Activated T-cell treated with anti-CD3 and anti-CD28 coated beads for 24 hours (primary cell): ENCODE measurements around the gene METTL26.

Experiments
- DNase-seq: peaks from one replicate; pipeline ENCODE4 v3.0.0-alpha.2; 2020; ENCODE audit warnings: low read depth

METTL26 gene

DNA sequence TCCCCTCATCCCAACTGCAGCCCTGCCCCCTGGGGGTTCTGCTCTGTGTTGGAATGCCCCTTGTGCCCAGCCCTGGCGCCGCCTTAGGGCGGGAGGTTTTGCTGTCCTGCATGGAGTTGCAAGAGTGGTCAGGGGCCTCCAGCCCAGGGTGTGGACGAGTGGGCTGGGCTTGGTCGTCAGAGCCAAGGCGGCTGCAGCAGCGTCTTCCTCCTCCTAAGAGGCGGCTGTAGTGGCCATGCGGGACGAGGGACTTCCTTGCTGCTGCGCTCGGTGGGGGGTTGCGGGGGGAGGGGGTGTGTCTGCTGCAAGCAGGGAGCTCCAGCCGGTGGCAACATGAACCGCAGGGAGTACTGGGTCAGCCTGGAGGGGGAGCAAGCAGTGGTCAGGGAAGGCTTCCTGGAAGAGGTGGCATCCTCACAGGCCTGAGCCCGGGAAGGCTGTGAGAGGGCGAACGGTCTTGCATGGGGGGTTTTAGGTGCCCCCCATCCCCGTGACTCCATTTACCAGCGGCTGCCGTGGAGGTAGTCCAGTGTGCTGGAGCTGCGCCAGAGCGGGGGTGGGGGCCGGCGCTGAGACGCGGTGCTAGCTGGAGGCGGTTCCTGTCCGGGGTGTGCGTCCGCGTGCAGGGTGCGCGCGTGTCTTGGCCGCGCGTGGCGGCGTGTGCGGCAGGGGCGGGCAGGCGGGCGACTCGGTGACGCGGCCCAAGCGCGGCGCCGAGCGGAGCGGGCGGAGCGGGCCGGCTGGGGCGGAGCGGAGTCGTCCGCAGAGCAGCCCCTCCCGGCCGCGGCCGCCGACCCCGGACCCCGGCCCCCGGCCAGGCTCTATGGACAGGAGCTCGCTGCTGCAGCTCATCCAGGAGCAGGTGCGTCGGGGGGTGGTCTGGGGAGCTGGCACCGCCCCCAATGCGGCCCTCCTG lies 39.1 kb upstream of the METTL26 start, which contains the start of gene RHBDL1:
Gene RHBDL1 (plus strand): TSS at position 704 of the 916 bp plus-strand sequence. CDS start 120 bp downstream, at position 824.
- no peak for DNase-seq

DNA sequence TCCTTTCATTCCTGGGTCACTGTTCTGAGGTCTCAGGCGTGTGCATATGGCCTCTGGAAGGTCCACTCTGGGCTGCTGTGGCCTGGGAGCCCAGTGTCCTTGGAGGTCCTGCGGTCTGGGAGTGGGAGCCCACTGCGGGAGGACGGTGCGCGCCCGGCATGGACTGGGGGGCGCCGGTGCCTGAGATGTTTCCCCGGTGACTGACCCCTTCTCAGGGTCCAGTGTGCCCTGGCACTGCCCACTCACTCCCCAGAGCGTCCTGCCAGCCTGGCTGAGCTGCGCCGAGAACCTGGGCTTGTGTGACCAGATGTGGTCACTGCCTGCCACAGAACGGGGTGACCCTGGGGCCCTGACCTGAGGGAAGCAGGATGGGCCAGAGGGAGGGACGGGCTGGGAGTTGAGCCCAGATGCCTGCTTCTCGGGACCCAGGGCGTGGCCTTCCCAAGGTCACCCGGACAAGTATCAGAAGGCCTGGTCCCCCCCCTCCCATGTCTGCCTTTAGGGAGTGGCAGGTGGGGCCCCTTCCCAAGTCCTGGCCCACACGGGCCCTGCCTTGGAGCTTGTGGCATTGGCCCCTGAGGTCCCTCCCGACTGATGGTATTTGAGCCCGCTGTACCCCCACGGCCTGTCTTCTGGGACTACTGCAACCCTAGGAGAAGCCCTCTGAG lies 38.2 kb upstream of the METTL26 start:
- no peak for DNase-seq

DNA sequence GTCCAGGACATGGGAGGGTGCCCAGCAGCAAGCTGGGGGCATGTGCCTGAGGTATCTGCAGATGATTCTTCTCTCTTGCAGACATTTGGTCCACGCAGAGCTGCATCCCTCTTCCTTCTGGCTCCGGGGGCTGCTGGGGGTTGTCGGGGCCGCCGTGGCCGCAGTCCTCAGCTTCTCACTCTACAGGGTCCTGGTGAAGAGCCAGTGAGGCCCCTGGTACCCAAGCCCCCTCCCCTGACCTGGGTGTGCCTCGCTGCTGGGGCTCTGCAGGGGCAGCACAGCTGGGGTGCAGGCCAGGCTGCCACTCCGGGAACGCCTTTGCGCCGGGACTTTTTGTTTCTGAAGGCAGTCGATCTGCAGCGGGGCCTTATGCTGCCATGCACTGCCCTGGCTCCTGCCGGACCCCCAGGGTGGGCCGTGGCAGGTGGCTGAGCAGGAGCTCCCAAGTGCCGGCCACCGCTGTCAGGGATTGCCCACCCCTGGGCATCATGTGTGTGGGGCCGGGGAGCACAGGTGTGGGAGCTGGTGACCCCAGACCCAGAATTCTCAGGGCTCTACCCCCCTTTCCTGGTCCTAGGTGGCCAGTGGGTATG lies 37.4 kb upstream of the METTL26 start:
- no peak for DNase-seq

DNA sequence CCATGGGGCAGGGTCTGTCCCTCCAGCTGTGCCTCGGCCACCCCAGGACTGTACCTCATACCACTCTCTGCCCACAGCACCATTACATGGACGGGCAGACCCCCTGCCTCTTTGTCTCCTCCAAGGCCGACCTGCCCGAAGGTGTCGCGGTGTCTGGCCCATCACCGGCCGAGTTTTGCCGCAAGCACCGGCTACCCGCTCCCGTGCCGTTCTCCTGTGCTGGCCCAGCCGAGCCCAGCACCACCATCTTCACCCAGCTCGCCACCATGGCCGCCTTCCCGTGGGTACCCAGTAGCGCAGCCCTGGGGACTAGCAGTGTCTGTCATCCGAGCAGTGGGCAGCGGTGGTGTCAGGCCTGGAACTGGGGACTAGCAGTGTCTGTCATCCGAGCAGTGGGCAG lies 36.7 kb upstream of the METTL26 start:
- DNase-seq = no peak

DNA sequence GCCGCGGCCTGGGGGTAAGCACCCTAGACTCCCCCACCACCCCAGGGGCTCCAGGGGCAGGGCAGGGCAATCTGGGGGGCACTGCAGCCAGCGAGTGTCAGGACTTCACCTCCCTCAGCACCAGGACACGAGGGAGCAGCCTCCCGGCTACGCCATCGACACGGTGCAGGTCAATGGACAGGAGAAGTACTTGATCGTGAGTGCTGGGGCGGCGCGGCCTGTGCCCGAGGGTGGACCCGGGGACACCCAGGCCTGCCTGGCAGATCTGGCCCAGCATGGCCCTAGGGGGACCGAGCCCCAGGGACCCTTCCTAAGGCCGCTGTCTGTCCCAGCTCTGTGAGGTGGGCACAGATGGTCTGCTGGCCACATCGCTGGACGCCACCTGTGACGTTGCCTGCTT lies 36.3 kb upstream of the METTL26 start:
- no peak for DNase-seq

DNA sequence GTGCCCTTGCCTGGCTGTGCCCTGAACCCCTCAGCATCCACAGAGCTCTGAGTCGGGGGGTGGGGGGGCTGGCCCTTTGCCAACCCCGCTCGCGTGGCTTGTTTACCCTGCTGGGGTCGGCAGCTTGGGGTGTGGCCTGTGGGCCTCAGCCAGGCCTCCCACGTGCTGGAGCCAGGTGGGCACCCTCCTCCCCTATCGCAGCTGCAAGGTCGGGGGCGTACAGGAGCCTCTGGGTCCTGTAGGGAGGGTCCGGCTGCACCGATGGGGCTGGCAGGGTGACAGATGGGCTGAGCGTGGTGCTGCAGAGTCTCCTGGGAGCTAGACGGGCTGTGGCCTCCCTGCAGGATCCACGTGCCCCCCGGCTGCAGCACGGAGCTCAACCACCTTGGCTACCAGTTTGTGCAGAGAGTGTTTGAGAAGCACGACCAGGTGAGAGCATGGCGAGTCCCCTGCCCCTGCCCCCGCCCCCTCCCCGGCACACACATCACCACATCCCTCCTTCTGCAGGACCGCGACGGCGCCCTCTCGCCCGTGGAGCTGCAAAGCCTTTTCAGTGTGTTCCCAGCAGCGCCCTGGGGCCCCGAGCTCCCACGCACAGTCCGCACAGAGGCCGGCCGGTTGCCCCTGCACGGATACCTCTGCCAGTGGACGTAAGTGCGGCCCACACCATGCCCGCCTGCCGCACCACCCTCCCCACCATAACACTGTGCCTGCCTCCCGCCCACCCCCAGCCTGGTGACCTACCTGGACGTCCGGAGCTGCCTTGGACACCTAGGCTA lies 35.4 kb upstream of the METTL26 start:
- no peak for DNase-seq

DNA sequence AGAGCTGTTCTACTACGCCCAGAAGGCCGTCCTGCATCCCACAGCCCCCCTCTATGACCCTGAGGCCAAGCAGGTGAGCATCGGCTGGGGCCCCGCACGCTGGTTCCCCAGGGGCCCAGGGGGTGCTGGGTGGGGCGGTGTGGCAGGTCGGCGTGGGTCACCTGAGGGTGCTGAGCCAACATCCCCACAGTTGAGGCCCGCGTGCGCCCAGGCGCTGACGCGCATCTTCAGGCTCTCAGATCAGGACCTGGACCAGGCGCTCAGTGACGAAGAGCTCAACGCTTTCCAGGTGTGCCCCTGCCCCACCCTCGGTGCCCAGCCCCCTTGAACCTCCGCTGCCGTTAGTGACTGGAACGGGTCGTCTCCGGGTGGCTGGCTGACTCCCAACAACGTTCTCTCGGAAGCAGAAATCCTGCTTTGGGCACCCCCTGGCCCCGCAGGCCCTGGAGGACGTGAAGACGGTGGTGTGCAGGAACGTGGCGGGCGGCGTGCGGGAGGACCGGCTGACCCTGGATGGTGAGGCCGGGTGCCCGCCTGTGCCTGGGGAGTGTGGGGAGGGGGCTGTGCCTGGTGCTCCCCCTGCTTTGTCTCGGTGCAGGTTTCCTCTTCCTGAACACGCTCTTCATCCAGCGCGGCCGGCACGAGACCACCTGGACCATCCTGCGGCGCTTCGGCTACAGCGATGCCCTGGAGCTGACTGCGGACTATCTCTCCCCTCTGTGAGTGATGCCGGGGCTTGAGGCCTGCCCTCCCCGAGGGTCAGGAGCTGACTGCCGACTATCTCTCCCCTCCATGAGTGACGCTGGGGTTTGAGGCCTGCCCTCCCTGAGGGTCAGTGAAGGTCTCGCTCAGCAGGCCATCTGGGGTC lies 34.6 kb upstream of the METTL26 start:
- no peak for DNase-seq

DNA sequence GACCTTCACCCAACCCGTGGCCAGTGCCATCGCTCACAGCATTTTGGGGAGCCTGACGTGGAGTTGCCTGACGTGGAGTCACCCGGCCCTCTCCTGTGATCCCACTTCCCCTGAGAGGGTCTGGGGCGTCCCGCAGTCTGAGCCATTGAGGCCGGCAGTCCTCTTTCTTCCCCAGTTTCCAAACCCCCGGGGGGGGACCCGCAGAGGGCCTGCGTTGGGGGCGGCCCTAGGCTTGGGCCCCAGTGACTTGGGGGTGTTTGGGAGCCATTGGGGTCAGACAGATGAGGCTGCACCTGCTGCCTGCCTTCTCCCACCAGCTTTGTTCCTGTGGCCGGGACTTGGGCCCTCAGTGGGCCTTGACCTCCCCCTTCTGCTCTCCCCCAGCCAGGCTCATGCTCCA lies 33.6 kb upstream of the METTL26 start:
- DNase-seq = no peak

DNA sequence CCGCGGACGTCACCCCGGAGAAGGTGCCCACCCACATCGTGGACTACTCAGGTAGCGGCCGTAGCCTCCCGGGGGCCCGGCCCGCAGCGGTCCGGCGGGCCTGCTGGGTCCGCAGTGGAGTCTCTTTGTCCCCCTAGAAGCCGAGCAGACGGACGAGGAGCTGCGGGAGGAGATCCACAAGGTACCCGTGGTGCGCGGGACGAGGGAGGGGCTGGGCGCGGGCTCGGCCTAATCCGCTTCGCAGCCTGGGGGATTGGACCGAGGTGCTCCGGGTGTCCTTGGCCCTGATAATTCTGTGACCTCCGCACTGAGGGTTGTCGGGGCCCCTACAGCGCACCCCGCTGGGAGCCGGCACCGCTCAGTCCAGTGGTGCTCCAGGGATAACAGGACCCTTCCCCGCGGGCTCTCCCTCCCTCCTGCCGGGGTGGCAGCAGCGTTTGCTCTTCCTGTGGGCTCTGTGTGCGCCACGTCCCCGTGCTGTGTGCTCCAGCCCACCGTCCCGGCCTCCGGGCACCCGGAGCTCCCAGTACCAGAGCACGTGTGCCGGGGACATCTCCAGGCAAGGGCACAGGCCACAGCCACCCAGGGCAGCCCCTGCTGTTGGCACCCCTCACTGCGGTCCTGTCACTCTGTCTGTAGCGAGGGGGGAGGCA lies 32.5 kb upstream of the METTL26 start:
- no peak for DNase-seq

DNA sequence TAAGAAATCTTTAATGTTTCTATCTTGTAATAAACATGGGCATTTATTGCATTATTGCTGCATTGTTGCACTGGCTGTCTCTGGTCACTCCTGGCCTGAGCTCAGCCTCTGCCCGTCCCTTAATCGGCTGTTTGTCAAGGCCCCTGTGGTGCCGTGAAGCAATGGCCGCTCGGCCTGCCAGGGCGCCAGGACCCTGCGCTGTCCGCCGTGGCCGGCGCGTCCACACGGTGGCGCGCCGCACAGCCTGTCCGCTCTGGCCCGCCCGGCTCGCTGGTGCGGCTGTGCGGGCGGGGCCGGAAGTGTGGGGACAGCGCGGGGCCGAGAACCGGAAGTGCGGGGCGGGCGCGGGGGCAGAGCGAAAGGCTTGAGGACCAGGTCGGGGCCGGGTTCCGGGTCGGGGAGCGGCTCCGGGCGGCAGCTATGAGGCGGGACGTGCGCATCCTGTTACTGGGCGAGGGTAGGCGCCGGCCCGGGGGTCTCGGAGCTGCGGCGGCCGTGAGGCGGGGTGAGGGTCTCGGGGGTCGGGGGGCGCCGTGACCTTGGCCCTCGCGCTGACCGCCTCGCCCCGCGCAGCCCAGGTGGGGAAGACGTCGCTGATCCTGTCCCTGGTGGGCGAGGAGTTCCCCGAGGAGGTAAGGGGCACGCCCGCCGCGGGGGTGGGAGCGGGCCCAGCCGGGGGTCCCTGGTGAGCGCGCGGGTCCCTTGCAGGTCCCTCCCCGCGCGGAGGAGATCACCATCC lies 31.8 kb upstream of the METTL26 start, which contains the start of gene RHOT2:
Gene RHOT2 (plus strand): TSS at position 353 of the 739 bp plus-strand sequence. CDS start 68 bp downstream, at position 421.
- peak; percentile 90 for DNase-seq

DNA sequence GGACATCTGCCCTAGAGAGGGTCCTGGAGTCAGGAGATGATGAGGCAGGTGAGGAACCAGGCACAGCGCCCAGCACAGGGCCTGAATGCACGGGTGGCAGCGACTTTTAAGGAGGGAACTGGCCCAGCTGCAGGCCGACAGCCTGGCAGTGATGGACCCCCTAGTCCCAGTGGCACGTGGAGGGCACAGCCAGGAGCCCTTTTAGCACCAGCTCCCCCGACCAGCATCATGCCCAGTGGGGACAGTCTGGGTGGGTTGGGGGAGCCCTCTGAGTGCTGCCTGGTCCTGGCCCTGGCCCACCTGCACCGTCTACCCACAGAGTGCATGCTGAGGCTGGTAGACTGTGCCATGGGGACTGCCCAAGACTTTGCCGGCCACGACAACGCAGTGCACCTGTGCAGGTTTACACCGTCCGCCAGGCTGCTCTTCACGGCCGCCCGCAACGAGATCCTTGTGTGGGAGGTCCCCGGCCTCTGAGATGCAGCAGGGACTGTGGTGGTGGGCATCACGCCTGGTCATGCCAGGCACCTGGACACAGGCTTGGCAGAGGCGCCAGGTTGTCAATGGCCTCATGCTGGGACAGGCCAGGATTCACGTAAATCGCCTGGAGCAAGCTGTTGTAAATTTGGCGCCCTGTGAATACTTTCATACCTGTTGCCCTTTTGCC lies 31.1 kb upstream of the METTL26 start:
- no peak for DNase-seq

DNA sequence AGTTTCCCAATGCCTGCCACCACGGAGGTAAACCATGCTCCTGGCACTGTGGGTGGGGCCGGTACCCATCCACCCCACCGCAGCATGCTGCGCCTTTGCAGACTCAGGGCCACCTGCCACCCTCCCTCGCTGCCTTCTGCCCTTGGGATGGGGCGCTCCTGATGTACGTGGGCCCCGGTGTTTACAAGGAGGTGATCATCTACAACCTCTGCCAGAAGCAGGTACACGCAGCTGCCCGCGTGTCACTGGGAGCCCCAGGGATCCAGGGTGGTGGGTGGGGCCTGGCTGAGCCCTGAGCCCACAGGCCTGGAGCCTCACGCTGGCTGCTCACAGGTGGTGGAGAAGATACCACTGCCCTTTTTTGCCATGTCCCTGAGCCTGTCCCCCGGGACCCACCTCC lies 30.5 kb upstream of the METTL26 start:
- no peak for DNase-seq

DNA sequence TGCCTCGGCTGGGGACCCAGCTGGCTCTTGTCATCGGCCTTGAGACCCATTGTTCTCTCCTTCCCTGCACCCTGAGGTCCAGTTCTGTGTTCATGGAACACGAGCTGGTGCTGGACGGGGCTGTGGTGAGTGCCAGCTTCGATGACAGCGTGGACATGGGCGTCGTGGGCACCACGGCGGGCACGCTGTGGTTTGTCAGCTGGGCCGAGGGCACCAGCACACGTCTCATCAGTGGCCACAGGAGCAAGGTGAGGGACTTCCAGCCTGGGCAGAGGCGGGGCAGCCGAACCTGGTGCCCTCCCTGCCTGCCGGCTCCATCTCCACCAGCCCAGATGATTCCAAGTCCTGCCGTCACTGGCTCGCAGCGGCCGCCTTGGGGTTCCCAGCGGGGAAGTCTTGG lies 26.5 kb upstream of the METTL26 start:
- DNase-seq = no peak

DNA sequence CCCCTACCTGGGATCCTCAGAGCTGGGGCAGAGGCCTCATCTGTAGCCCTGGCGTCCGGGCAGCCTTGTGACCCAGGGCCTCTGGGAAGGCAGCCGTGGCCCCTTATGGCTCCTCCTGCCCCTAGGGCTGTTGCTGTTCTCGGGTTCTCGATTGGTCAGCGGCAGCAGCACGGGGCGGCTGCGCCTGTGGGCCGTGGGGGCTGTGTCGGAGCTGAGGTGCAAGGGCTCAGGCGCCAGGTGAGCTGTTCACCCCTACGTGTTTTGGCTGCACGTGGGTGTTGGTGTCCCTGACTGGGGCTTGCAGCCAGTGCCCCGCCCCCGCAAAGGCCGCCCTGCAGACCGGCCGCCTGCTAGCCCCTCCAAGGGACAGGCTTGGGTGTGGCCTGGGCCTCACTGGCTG lies 26.0 kb upstream of the METTL26 start:
- no peak for DNase-seq

DNA sequence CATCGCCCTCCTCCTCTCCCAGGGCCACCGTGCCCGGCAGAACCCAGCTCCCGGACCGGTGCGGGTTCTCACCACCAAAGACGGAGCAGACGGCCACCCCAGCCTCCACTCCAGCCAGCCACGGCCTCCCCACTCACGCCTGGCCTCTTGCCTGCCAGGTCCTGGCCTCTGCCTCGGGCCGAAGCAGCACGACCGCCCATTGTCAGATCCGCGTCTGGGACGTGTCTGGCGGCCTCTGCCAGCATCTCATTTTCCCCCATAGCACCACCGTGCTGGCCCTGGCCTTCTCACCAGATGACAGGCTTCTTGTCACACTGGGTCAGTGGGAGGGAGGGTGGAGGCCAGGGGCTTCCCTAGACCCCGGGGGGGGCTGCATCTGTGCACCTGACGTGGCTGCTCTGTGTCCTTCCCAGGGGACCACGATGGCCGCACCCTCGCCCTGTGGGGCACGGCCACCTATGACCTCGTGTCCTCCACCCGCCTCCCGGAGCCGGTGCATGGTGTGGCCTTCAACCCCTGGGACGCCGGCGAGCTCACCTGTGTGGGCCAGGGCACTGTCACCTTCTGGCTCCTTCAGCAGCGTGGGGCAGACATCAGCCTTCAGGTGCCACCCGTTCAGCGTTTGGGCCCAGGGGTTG lies 25.2 kb upstream of the METTL26 start:
- DNase-seq = no peak

DNA sequence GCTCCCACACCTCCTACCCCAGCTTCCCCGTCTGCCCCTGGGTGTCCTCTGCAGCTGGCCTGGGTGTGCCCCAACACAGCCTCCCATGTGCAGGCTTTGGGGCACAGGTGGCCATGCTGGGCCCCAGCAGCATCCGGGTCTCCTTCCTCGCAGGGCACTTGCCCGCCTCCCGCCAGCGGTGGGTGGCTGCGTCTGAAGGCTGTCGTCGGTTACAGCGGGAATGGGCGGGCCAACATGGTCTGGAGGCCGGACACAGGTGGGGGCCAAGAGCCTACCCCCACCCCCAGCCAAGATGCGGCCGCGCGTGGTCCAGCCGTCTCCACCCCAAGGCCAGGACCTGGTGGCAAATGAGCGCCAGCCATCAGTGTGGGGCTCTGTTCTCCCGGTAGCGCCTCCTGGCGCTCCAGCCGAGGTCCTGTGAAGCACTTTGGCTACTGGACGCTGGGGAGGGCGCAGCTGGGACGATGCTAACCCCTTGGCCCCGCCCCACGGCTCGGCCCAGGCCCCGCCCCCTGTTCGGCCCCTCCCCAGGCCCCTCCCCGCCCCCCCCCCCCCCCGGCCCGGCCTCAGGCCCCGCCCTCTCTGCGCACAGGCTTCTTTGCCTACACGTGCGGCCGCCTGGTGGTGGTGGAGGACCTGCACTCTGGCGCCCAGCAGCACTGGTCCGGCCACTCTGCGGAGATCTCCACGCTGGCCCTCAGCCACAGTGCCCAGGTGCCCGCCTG lies 24.5 kb upstream of the METTL26 start:
- DNase-seq = no peak

DNA sequence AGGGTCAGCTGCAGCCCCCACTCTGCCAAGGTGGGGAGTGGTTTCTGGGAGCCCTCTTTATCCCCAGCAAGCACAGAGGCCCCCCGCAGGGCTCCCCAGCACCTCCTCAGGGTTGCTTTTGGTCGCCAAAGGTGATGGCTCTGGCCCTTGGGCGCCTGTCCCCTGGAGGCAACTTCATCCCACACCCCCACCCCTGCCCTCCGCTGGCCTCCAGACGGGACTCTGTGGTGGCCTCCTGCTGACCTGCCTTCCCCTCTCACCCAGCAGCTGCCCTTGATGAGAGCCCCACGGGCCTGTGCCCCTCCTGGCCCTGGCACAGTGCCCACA lies 24.0 kb upstream of the METTL26 start:
- no peak for DNase-seq

DNA sequence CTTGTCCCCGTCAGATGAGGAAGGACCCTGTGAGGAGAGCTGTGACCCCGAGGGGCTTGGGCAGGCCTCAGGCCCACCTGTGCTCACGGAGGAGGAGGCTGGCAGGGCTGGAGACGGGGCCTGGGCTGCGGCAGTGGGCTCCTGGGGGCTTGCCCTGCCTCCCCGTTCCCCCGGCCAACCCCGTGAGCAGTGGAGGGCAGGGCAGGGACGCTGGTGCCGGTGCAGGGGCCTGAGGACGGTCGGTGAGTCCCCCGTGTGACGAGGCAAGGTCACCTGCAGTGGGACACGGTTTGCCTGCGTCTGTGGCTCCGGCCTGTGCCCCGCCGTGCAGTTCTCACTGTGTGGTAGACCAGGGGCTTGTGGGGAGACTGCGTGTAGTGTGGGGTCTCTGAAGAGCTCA lies 23.5 kb upstream of the METTL26 start:
- DNase-seq = no peak
